Measurements from ENCODE around the gene SLC35A4.
"Not testable (repeated sequence)": the region's sequence is repeated elsewhere in the genome, so short reads cannot be mapped to it uniquely, and the experiment has no call there.

The SLC35A4 gene

GRCh38 chr5:140558542-140558941, 6.1 kb upstream of the SLC35A4 start:
- no peak for DNase-seq

- no peak for DNase-seq
These were observed 4.4 kb upstream of the SLC35A4 start for GRCh38 chr5:140560227-140560626.

GRCh38 chr5:140561753-140562523, 2.7 kb upstream of the SLC35A4 start:
- DNase-seq: no peak

GRCh38 chr5:140563596-140563995, 1.0 kb upstream of the SLC35A4 start:
- no peak for DNase-seq

GRCh38 chr5:140565024-140565779, 574 bp downstream of the SLC35A4 start:
- no peak for DNase-seq

- no peak for DNase-seq
These were observed 1.1 kb downstream of the SLC35A4 start for GRCh38 chr5:140565780-140566095.

GRCh38 chr5:140566665-140567064, 2.0 kb downstream of the SLC35A4 start:
- DNase-seq: no peak

GRCh38 chr5:140567136-140567818, 2.6 kb downstream of the SLC35A4 start:
- no peak for DNase-seq

- DNase-seq: no peak
These were observed 3.2 kb downstream of the SLC35A4 start for GRCh38 chr5:140567871-140568270.

GRCh38 chr5:140568443-140569063, 3.9 kb downstream of the SLC35A4 start:
- no peak for DNase-seq

GRCh38 chr5:140569197-140569596, 4.6 kb downstream of the SLC35A4 start:
- no peak for DNase-seq

- DNase-seq: no peak
These were observed 5.4 kb downstream of the SLC35A4 start for GRCh38 chr5:140570058-140570457.

GRCh38 chr5:140570488-140570887, 5.9 kb downstream of the SLC35A4 start:
- DNase-seq: no peak

GRCh38 chr5:140571105-140571504, 6.5 kb downstream of the SLC35A4 start:
- no peak for DNase-seq

GRCh38 chr5:140573683-140574082, 9.1 kb downstream of the SLC35A4 start:
- no peak for DNase-seq

- DNase-seq: no peak
These were observed 9.5 kb downstream of the SLC35A4 start for GRCh38 chr5:140574165-140574564.

- no peak for DNase-seq
These were observed 10.7 kb downstream of the SLC35A4 start for GRCh38 chr5:140575309-140575708.

GRCh38 chr5:140576776-140577201, 12.2 kb downstream of the SLC35A4 start:
- DNase-seq: no peak

- not testable (repeated sequence) for DNase-seq
These were observed 14.6 kb downstream of the SLC35A4 start for GRCh38 chr5:140579188-140579747.

GRCh38 chr5:140587495-140587894, 22.9 kb downstream of the SLC35A4 start:
- no peak for DNase-seq

GRCh38 chr5:140588311-140589070, 23.9 kb downstream of the SLC35A4 start:
- no peak for DNase-seq

- no peak for DNase-seq
These were observed 26.2 kb downstream of the SLC35A4 start for GRCh38 chr5:140590861-140591260.

Data from NCI-H187 (cell line).